ENCODE measurements around the gene CACHD1. TPM values are rescaled to one million over a fixed set of nuclear protein-coding genes. Genes with fewer than 3 reads are reported as not detected.

The CACHD1 gene
- 5.6 and 5.9 TPM in 2 replicates for total RNA-seq (2012; rRNA removed)
- 2.5 and 2.9 TPM in 2 replicates for polyA plus RNA-seq (2012; rRNA removed)
- 1.0 TPM in 2 replicates for polyA plus RNA-seq (2012; cell fraction: cytosol; rRNA removed)
- 1.2 and 3.7 TPM in 2 replicates for polyA plus RNA-seq (2012; cell fraction: nucleus; rRNA removed; ENCODE audit: low replicate concordance)
- percentile 49 among the genes with signal in this experiment for Bru-seq, nascent RNA
- BruChase-seq, experiment 1, labeled RNA remaining after a 6-hour chase = percentile 37 among the genes with signal in this experiment
- percentile 43 among the genes with signal in this experiment for BruChase-seq, experiment 2, labeled RNA remaining after a 2-hour chase
- long read RNA-seq, partial matches to known transcripts = 2 of 2 reads
- long read RNA-seq, other reads (novel, unspliced or antisense) = 0 of 2 reads

DNA sequence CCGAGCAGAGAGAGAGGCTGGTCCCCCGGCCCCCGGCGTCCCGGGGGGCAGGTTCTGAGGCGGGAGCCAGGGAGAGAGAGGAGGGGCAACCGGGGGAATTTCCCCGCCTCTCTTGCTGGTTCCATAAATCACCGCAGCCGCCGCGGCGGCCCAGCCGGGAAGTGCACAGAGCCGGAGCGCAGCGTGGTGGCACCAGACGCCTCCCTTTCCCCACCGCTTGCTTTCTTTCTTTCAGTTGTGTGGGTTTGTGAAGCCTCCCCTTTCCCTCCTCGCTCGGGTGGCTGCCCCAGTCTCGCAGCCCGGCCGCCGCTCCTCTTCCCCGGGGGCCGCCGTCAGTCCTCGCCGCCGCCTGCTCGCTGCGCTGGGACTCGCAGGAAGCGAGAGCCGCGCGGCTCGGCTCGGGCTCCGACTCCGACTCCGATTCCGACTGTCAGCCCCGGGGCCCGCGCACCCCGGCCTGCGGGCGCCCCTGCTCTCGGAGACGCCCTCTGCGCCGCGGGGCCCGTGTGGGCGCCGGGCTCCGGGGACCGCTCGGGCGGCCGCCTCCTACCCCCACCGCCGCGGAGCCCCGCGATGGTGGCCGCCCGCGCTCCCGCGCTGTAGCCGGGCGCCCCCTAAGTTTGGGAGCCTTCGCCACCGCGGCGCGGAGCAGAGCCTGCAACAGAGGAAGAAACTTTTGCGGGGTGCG is at the start of gene CACHD1:
Gene CACHD1, plus strand, starts transcription at position 153 of the 688 bp plus-strand sequence. CDS start 616 bp downstream, outside the sequence.
- H3K4me2 ChIP-seq (ENCODE audit: low read depth, low read length) = peak within 1 kb of the TSS; percentile 82
- peak within 1 kb of the TSS; percentile 49; the same call in 1 of the 2 replicates for H3K9ac ChIP-seq (ENCODE audit: low read depth, low read length)
- no peak within 1 kb of the TSS; the same call in 1 of the 2 replicates for H2BK120ac ChIP-seq (ENCODE audit: low read depth, low read length)
- ATAC-seq (ENCODE audit: low read depth) (peak; percentile 80), DNase-seq (peak; percentile 70)
- WGBS, 2 experiments (ENCODE audit: extremely low coverage in 2 of 2, insufficient read length in 1 of 2) = 0% methylated on average over 15 of the region's 82 CpGs; no CpG with 5 or more reads in 1 of the 2 experiments
- no peak within 1 kb of the TSS for H3K18ac ChIP-seq (ENCODE audit: low read depth, low read length)
- ChIA-PET CTCF (no interaction called here), POLR2A (ENCODE audit: unreplicated experiment) (no interaction called here)
- H2AFZ ChIP-seq (replicated peaks; ENCODE audit: low read length, poor library complexity) = peak within 1 kb of the TSS; percentile 94
- no peak within 1 kb of the TSS for H2AK5ac ChIP-seq (ENCODE audit: low read depth, low read length)
- no peak within 1 kb of the TSS for H3K56ac ChIP-seq (ENCODE audit: extremely low read depth, insufficient read depth, low read length)
- H4K20me1 ChIP-seq (ENCODE audit: insufficient read depth, low read length) = no peaks in the 10 kb centered on the region
- no peak within 1 kb of the TSS; the same call in 1 of the 2 replicates for H3K14ac ChIP-seq (replicated peaks; ENCODE audit: low read depth, low read length)
- no peaks in the 10 kb centered on the region for H3K9me3 ChIP-seq (ENCODE audit: control insufficient read depth, insufficient read depth, low read length)
- peak within 1 kb of the TSS; percentile 80 for H3K4me3 ChIP-seq (ENCODE audit: insufficient read depth, low read depth, low read length)
- no peak within 1 kb of the TSS for H2BK15ac ChIP-seq (ENCODE audit: low read depth, low read length)
- no TSS peak for BruUV-seq (replicated peaks)
- no peak within 1 kb of the TSS; the same call in 1 of the 2 replicates for H4K91ac ChIP-seq (ENCODE audit: insufficient read depth, low read depth, low read length)
- H3K4me1 ChIP-seq (ENCODE audit: control insufficient read depth, insufficient read depth, low read length) = peaks cover 2% of the 10 kb centered on the region; the same call in 1 of the 2 replicates
- in situ Hi-C loops (cut with MboI; ENCODE audit: low sequenced_read_pairs) = no loop called here
- no peak within 1 kb of the TSS for H2BK20ac ChIP-seq (ENCODE audit: low read depth, low read length)
- H3K27ac ChIP-seq (ENCODE audit: insufficient read depth, low read length) = peak within 1 kb of the TSS; percentile 55
- peaks cover 0 to 12% of the 10 kb centered on the region in 2 experiments; a peak in 2 of 4 replicates for H3K79me1 ChIP-seq (ENCODE audit: low read depth in 1 of 2, low read length in 2 of 2)
- peak within 1 kb of the TSS; percentile 78; the same call in 1 of the 2 replicates for H3K23ac ChIP-seq (ENCODE audit: low read depth, low read length)
- 0 out of 2 replicates have a peak, but pooled peaks cover 6% of the 10 kb centered on the region for H3K9me1 ChIP-seq (ENCODE audit: insufficient read depth, low read length)
- no peak within 1 kb of the TSS for H4K5ac ChIP-seq (ENCODE audit: low read depth, low read length)
- dilution Hi-C loops (cut with HindIII; ENCODE audit: low sequenced_read_pairs, unreplicated experiment) = no loop called here
- no peak within 1 kb of the TSS; the same call in 1 of the 2 replicates for H3K4ac ChIP-seq (ENCODE audit: low read depth, low read length)
- no peak within 1 kb of the TSS; a peak in 2 of 4 replicates for H4K8ac ChIP-seq (ENCODE audit: low read depth in 2 of 2, low read length in 2 of 2)
- no peak within 1 kb of the TSS for H2AK9ac ChIP-seq (replicated peaks; ENCODE audit: low read depth, low read length, poor library complexity)
- H3K36me3 ChIP-seq (ENCODE audit: control insufficient read depth, insufficient read depth, low read length) = no peaks in the 10 kb centered on the region
- peaks cover 15% of the 10 kb centered on the region for H3K27me3 ChIP-seq (ENCODE audit: control insufficient read depth, insufficient read depth, low read length)
- no peak within 1 kb of the TSS for H2BK5ac ChIP-seq (ENCODE audit: low read depth, low read length, poor library complexity, severe bottlenecking)
- TF ChIP-seq RAD21 (IDR thresholded peaks at IDR 0.05; ENCODE audit: low read length) (peak; percentile 42), MAZ (IDR thresholded peaks at IDR 0.05; ENCODE audit: borderline replicate concordance, low read depth, low read length) (no peak; the same call in 1 of the 2 replicates), RFX5 (IDR thresholded peaks at IDR 0.05; ENCODE audit: low read depth, low read length) (no peak), CEBPB (IDR thresholded peaks at IDR 0.05; ENCODE audit: low read depth, low read length) (no peak), MAFK (IDR thresholded peaks at IDR 0.05; ENCODE audit: low read depth, low read length) (no peak), BHLHE40 (IDR thresholded peaks at IDR 0.05; ENCODE audit: low read depth, low read length) (no peak), RCOR1 (IDR thresholded peaks at IDR 0.05; ENCODE audit: insufficient replicate concordance, low read length) (no peak)
- TF ChIP-seq, protein P1, sequence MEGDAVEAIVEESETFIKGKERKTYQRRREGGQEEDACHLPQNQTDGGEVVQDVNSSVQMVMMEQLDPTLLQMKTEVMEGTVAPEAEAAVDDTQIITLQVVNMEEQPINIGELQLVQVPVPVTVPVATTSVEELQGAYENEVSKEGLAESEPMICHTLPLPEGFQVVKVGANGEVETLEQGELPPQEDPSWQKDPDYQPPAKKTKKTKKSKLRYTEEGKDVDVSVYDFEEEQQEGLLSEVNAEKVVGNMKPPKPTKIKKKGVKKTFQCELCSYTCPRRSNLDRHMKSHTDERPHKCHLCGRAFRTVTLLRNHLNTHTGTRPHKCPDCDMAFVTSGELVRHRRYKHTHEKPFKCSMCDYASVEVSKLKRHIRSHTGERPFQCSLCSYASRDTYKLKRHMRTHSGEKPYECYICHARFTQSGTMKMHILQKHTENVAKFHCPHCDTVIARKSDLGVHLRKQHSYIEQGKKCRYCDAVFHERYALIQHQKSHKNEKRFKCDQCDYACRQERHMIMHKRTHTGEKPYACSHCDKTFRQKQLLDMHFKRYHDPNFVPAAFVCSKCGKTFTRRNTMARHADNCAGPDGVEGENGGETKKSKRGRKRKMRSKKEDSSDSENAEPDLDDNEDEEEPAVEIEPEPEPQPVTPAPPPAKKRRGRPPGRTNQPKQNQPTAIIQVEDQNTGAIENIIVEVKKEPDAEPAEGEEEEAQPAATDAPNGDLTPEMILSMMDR (conservative IDR thresholded peaks at IDR 0.05; ENCODE audit: low read depth, low read length) = peak; percentile 38
- intact Hi-C loops (cut with micrococcal nuclease) = loop anchor here (1.0 kb wide), 2 partner anchors 205 to 354 kb away; no protein-coding TSS in a partner anchor
